Putamen (tissue), 1 donor: ENCODE measurements around the gene GPR161.
"Not testable (repeated sequence)": the region's sequence is repeated elsewhere in the genome, so short reads cannot be mapped to it uniquely, and the experiment has no call there.

ENCODE experiments used
- DNase-seq: peaks from one replicate; pipeline ENCODE4 v3.0.0-alpha.2; 2016; ENCODE audit warnings: low spot score

Gene GPR161

GRCh38 chr1:168136709-168137514 lies at the start of gene GPR161:
TSS of gene GPR161 (minus strand) at chr1:168136930. CDS start at chr1:168104850, 32,080 bp downstream.
- no peak for DNase-seq

GRCh38 chr1:168181063-168181720 lies 44.5 kb upstream of the GPR161 start:
- DNase-seq, result not testable (repeated sequence)

DNA sequence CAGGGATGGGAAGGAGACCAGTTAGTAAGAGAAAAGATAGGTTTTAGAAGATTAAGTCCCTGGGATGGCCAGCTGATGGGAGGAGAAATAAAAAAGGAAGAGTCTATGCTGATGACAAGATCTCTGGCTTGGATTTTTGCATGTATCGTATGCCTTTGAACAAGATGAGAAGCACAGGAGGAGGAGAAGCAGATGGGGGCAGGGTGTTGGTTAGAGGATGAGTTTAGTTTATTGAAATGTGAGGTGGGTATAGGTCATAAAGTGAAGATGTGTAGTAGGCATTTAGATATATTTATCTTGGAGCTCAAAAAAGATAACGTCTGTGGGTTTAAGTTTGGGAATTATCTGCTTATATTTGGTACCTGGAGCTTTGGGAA lies 43.4 kb upstream of the GPR161 start:
- DNase-seq, result peak; percentile 17

GRCh38 chr1:168179438-168180147 lies 42.9 kb upstream of the GPR161 start:
- DNase-seq, result peak; percentile 13

- peak; percentile 95 for DNase-seq
Observed at GRCh38 chr1:168178638-168179437, 42.1 kb upstream of the GPR161 start, which contains the start of gene TIPRL. TSS of gene TIPRL (plus strand) at chr1:168178962. CDS start at chr1:168179078, 116 bp downstream.

DNA sequence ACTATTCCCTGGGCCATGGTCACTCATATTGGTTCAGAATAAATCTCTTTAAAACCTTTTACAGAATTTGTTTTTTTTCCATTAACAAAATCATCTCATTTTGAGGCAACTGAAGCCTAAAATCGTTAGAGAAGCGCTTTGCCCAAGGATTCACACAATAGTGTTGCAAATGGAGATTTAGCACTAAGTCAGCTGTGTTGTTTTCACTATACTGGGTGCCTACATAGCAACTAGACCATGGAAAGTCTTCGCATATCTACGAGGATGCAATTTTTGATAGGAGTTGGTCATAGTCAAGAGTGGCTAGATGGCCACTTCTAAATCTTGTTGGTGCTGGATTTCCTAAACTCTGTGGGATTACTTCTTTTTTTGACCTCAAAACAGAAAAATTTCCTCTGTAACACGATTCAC lies 41.5 kb upstream of the GPR161 start:
- DNase-seq, result no peak

DNA sequence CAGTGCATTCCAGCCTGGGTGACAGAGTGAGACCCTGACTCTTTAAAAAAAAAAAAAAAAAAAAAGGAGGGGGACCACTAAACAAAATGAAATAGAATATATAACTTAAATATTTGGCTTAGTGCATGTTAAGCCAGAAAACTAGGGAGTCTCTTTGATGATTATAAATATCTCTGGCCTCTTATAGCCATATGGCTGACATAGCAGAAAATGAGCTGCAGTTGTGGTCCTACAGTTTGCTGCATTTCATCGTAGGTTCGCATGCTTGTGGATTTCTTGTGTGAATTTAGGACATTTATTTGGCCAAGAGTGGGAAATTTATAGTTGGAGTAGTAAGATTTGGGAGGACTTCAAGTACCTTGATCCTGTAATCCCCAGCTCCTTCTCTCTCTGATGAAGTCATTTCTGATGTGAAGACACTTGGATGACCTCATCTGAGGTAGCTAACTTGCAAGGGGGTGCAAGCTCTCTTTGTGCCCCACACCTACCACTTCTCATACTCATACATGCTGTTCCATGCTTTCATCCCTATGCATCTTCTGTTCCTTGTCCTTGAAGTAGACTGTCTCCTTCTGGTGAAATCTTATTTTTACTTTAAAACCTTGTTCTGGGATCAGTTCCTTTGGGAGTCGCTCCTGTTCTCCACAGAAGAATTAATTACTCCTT lies 35.7 kb upstream of the GPR161 start:
- no peak for DNase-seq

DNA sequence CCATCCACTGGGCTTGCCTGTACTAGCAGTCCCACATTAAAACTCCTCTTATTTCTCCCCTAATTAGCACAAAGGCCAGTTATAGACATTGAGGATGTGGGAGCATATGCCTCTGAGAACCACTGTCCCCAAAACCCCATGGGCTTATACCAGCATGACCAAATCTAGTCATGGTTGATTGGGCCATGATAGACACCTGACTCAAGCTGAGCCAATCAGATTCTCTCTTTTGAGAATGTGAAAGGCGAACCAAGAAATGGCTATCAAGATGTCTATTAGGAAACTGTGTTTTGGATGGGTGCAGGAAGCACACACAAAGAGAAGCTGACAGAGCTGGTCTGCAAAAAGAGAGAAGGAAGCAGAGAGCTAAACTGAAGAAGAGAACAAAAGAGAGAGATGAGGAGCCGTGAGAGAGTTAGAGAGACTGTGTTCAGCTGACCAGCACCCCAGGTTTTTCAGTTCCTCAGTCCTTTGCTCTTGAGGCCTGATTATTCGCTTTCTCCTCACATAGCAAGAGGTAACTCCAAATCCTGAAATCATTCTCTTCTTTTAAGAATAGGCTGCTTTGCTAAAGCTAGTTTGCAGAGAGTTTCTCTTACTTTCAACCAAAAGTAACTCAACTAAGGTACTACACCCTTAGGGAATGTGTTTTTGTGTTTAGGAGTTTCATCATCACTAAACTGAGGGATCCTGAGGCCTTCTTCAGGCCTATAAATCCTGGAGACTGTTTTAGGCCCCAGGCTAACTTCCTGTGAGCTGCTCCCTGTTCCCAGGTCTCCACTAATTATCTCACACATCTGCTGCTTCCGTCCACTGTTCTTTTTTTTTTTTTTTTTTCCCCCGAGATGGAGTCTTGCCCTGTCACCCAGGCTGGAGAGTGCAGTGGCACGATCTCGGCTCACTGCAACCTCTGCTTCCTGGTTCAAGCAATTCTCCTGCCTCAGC lies 34.1 kb upstream of the GPR161 start:
- DNase-seq, result no peak

GRCh38 chr1:168167806-168168205 lies 31.1 kb upstream of the GPR161 start:
- no peak for DNase-seq

DNA sequence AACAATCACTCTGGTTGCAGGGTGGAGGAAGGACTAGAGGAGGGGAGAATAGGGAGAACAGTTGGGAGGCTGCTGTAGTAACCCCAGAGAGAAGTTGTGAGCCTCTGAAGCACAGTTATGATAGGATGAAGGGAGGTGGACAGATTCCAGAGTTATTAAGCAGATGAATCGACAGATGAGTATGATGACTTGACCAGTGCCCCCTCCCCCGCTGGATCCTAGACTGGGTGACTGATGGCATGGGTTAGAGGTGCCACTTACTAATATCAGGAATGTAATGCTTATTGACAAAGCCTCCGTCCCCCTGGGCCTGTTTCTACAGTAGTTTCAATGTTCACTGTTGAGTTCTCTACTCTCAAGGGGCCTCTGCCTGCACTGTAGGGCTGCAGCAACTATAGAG lies 28.0 kb upstream of the GPR161 start:
- DNase-seq, result no peak

- DNase-seq, result no peak
Observed at GRCh38 chr1:168163670-168164069, 26.9 kb upstream of the GPR161 start.

- no peak for DNase-seq
Observed at GRCh38 chr1:168161459-168161858, 24.7 kb upstream of the GPR161 start.

DNA sequence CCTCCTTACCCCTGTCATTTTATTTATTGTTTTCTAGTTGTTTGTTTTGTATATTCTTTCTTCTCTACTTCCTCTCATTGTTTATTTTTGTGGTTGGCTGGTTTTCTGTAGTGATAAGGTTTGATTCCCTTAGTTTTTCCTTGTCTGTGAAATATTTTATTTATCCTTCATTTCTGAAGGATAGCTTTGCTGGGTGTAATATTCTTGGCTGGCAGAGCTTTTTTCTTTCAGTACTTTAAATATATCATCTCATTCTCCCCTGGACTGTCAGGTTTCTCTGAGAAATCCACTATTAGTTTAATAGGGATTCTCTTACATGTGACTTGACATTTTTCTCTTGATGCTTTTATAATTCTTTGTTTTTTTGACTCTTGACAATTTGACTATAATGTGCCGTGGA lies 23.2 kb upstream of the GPR161 start:
- DNase-seq, result no peak

DNA sequence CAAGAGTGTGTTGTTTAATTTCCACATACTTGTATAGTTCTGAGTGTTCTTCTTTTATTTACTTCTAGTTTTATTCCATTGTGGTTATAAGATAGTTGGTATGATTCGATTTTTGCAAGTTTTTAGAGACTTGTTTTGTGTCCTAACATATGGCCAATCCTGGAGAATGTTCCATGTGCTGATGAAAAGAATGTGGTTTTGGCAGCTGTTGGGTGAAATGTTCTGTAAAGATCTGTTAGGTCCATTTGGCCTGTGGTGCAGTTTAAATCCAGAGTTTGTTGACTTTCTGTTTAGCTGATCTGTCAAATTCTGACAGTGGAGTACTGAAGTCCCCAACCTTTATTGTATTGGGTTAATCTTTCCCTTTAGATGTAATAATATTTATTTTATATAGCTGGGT lies 22.5 kb upstream of the GPR161 start:
- no peak for DNase-seq

DNA sequence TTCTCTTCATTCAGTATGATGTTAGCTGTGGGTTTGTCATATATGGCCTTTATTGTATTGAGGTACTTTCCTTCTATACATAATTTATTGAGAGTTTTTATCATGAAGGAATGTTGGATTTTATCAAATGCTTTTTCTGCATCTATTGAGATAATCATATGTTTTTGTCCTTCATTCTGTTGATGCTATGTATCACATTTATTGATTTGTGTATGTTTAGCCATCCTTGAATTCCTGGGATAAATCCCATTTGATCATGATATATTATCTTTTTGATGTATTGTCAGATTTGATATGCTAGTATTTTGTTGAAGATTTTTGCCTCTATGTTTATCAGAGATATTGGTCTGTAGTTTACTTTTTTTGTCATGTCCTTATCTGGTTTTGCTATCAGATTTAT lies 20.9 kb upstream of the GPR161 start:
- DNase-seq, result no peak

DNA sequence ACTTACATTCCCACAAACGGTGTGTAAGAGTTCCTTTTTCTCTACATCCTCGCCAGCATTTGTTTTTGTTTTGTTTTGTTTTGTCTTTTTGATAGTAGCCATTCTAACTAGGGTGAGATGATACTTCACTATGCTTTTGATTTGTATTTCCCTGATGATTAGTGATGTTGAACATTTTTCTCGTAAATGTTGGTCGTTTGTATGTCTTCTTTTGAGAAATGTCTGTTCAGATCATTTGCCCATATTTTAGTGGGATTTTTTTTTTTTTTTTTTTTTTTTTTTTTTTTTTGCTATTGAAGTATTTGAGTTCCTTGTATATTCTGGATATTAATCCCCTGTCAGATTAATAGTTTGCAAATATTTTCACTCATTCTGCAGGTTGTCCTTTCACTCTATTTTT lies 19.2 kb upstream of the GPR161 start:
- no peak for DNase-seq

GRCh38 chr1:168154707-168155106 lies 18.0 kb upstream of the GPR161 start:
- DNase-seq, result not testable (repeated sequence)

- no peak for DNase-seq
Observed at GRCh38 chr1:168151935-168152334, 15.2 kb upstream of the GPR161 start.

DNA sequence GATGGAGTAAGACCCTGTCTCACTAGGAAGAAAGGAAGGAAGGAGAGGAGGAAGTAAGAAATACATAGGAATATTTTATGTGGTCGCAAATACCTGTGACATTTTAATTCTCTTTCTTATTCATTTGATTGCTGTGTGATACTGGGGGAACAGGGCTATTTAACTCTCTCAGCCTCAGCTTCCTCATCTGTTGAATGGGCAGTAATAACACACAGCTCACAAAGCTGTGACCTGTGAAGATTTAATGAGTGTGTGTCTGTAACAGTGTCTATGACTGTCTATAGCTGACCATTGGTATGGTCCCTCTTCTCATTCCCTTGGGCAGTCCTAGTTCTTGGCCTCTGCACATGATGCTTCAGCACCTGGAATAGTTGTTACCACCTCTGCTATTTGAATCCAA lies 13.6 kb upstream of the GPR161 start:
- DNase-seq, result no peak

- DNase-seq, result no peak
Observed at GRCh38 chr1:168148916-168149315, 12.2 kb upstream of the GPR161 start.
